ENCODE results near the gene HPX.
A peak's percentile ranks its signal among the peaks of the same experiment; 100 is the strongest.

HPX gene

GRCh38 chr11:6401464-6401863 lies 39.3 kb downstream of the HPX start:
- Histone ChIP-seq H3K4me3 (ENCODE audit: low read depth in 1 of 2, low read length in 2 of 2) (peak overlapping the region in 1 of 2 experiments; percentile 47; a peak in 1 of 4 replicates), H4K20me1 (ENCODE audit: insufficient read depth, low read length) (peaks cover 13% of the 10 kb centered on the region; the same call in 1 of the 2 replicates), H2AFZ (ENCODE audit: low read depth, low read length) (no peak overlapping the region), H3K27me3 (ENCODE audit: insufficient read depth, low read length, poor library complexity) (no peaks in the 10 kb centered on the region), H3K9me3 (ENCODE audit: insufficient read depth, low read length, severe bottlenecking) (no peaks in the 10 kb centered on the region), H3K36me3 (ENCODE audit: insufficient read depth, low read length) (no peaks in the 10 kb centered on the region), H3K9ac (ENCODE audit: low read depth, low read length) (peak overlapping the region; percentile 50; the same call in 1 of the 2 replicates), H3K79me2 (ENCODE audit: insufficient read depth, low read length) (no peaks in the 10 kb centered on the region), H3K4me1 (ENCODE audit: insufficient read depth, low read length) (peaks cover 46% of the 10 kb centered on the region), H3K27ac (ENCODE audit: low read length) (peak overlapping the region; percentile 89), H3K4me2 (ENCODE audit: insufficient read depth, low read length) (peak overlapping the region; percentile 65)
- DNase-seq = peak; percentile 46
- TF ChIP-seq EZH2 (IDR thresholded peaks at IDR 0.05; ENCODE audit: borderline replicate concordance, low read depth, low read length, severe bottlenecking) = no peak
- TF ChIP-seq CTCF (IDR thresholded peaks at IDR 0.05; ENCODE audit: borderline replicate concordance, extremely low read depth, low read length, poor library complexity, severe bottlenecking) = no peak
- ATAC-seq (ENCODE audit: insufficient read depth, low read depth) = no peak

- Histone ChIP-seq H3K27ac (ENCODE audit: low read length) (peak overlapping the region; percentile 89; the same call in 1 of the 2 replicates), H3K4me2 (ENCODE audit: insufficient read depth, low read length) (no peak overlapping the region), H3K9me3 (ENCODE audit: insufficient read depth, low read length, severe bottlenecking) (no peaks in the 10 kb centered on the region), H3K79me2 (ENCODE audit: insufficient read depth, low read length) (no peaks in the 10 kb centered on the region), H3K9ac (ENCODE audit: low read depth, low read length) (no peak overlapping the region), H3K27me3 (ENCODE audit: insufficient read depth, low read length, poor library complexity) (no peaks in the 10 kb centered on the region), H4K20me1 (ENCODE audit: insufficient read depth, low read length) (peaks cover 13% of the 10 kb centered on the region; the same call in 1 of the 2 replicates), H2AFZ (ENCODE audit: low read depth, low read length) (no peak overlapping the region), H3K4me3 (ENCODE audit: low read depth in 1 of 2, low read length in 2 of 2) (no peak overlapping the region), H3K36me3 (ENCODE audit: insufficient read depth, low read length) (no peaks in the 10 kb centered on the region), H3K4me1 (ENCODE audit: insufficient read depth, low read length) (peaks cover 46% of the 10 kb centered on the region)
- ATAC-seq (ENCODE audit: insufficient read depth, low read depth) (no peak), DNase-seq (no peak)
- no peak for TF ChIP-seq EZH2 (IDR thresholded peaks at IDR 0.05; ENCODE audit: borderline replicate concordance, low read depth, low read length, severe bottlenecking)
- TF ChIP-seq CTCF (IDR thresholded peaks at IDR 0.05; ENCODE audit: borderline replicate concordance, extremely low read depth, low read length, poor library complexity, severe bottlenecking) = no peak
Measured at GRCh38 chr11:6400431-6401345, 40.1 kb downstream of the HPX start.

- no peak for DNase-seq
- Histone ChIP-seq H3K79me2 (ENCODE audit: insufficient read depth, low read length) (no peaks in the 10 kb centered on the region), H3K36me3 (ENCODE audit: insufficient read depth, low read length) (no peaks in the 10 kb centered on the region), H3K27ac (ENCODE audit: low read length) (no peak overlapping the region), H2AFZ (ENCODE audit: low read depth, low read length) (no peak overlapping the region), H3K9ac (ENCODE audit: low read depth, low read length) (no peak overlapping the region), H3K4me1 (ENCODE audit: insufficient read depth, low read length) (peaks cover 22% of the 10 kb centered on the region), H3K4me2 (ENCODE audit: insufficient read depth, low read length) (no peak overlapping the region), H3K4me3 (ENCODE audit: low read depth in 1 of 2, low read length in 2 of 2) (no peak overlapping the region), H4K20me1 (ENCODE audit: insufficient read depth, low read length) (peaks cover 9% of the 10 kb centered on the region; the same call in 1 of the 2 replicates), H3K27me3 (ENCODE audit: insufficient read depth, low read length, poor library complexity) (no peaks in the 10 kb centered on the region), H3K9me3 (ENCODE audit: insufficient read depth, low read length, severe bottlenecking) (no peaks in the 10 kb centered on the region)
- ATAC-seq (ENCODE audit: insufficient read depth, low read depth) = no peak
- TF ChIP-seq CTCF (IDR thresholded peaks at IDR 0.05; ENCODE audit: borderline replicate concordance, extremely low read depth, low read length, poor library complexity, severe bottlenecking) = no peak
- no peak for TF ChIP-seq EZH2 (IDR thresholded peaks at IDR 0.05; ENCODE audit: borderline replicate concordance, low read depth, low read length, severe bottlenecking)
Measured at GRCh38 chr11:6397636-6398035, 43.2 kb downstream of the HPX start.

All from DND-41 (cell line).